GM12878 (cell line): ENCODE results near the gene PRKCZ.

ENCODE experiments used
- SIN3A ChIP-seq: IDR thresholded peaks from 2 replicates; pipeline ENCODE4 v1.6.1; 2012; ENCODE audit warnings: low read depth, low read length, improper control_type of control experiment
- SP1 ChIP-seq: IDR thresholded peaks from one replicate; pipeline ENCODE4 v1.6.1; 2011; ENCODE audit warnings: low read depth, low read length
- TF ChIP-seq, protein P1 (sequence below), 3 experiments: IDR thresholded peaks in 2 of 3; conservative IDR thresholded peaks in 1 of 3; 2 replicates each; pipeline ENCODE4 v1.5.1; 2011; ENCODE audit warnings: low read depth in 3 of 3, low read length in 3 of 3, mild to moderate bottlenecking in 3 of 3, control low read depth in 2 of 3, moderate library complexity in 2 of 3, inconsistent platforms in 1 of 3, mixed read lengths in 1 of 3; ENCODE audit not compliant: control insufficient read depth in 2 of 3, insufficient read depth in 1 of 3; ENCODE audit errors: extremely low read depth in 1 of 3

DNA sequence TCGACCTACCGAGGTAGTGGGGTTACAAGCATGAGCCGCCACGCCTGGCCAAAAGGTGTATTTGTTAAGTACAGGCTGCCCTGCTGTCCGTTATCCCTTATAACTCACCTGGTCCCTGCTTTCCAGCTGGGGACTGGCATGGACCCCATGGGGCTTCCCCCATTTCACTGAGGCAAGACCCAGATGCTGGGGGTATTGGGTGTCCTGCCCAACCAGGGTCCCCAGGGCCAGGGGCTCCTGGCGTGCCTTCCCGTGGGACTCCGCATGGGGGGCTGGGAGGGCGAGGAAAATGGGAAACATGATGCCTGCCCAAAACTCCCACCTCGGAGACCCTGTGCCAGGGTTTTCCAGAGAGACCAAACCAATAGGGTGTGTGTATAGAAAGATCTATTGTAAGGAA lies 79.9 kb downstream of the PRKCZ start:
- TF ChIP-seq, protein P1, sequence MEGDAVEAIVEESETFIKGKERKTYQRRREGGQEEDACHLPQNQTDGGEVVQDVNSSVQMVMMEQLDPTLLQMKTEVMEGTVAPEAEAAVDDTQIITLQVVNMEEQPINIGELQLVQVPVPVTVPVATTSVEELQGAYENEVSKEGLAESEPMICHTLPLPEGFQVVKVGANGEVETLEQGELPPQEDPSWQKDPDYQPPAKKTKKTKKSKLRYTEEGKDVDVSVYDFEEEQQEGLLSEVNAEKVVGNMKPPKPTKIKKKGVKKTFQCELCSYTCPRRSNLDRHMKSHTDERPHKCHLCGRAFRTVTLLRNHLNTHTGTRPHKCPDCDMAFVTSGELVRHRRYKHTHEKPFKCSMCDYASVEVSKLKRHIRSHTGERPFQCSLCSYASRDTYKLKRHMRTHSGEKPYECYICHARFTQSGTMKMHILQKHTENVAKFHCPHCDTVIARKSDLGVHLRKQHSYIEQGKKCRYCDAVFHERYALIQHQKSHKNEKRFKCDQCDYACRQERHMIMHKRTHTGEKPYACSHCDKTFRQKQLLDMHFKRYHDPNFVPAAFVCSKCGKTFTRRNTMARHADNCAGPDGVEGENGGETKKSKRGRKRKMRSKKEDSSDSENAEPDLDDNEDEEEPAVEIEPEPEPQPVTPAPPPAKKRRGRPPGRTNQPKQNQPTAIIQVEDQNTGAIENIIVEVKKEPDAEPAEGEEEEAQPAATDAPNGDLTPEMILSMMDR (IDR thresholded peaks at IDR 0.05 in 2 of 3, conservative IDR thresholded peaks at IDR 0.05 in 1 of 3; ENCODE audit: control insufficient read depth in 2 of 3, extremely low read depth in 1 of 3, insufficient read depth in 1 of 3, low read depth in 3 of 3, low read length in 3 of 3), result no peak
- TF ChIP-seq SP1 (no peak), SIN3A (no peak)
